Left ventricle myocardium superior (tissue), 1 donor: Measurements from ENCODE around the gene DNAH14. TPM values are rescaled to one million over a fixed set of nuclear protein-coding genes. Genes with fewer than 3 reads are reported as not detected.
"Not testable (repeated sequence)": the region's sequence is repeated elsewhere in the genome, so short reads cannot be mapped to it uniquely, and the experiment has no call there.

Experiments
- ATAC-seq: fragments of 200-7000 bp; cut with Tn5 transposase; one replicate; pipeline ENCODE4 v1.9.1; 2020; ENCODE audit warnings: mild to moderate bottlenecking, moderate library complexity
- DNase-seq: peaks from one replicate; pipeline ENCODE4 v3.0.0-alpha.2; 2020
- intact Hi-C: fragments of 100-400 bp; cut with micrococcal nuclease; formaldehyde crosslinking; loops from one replicate; pipeline ENCODE4 v1.11.0; 2022
- total RNA-seq: library from RNA; stranded (reverse); fragmentation: NEBNext Ultra II Directional; extraction: Animal tissue kit (Norgen Biotek cat#: 25700); gene quantifications from one replicate; pipeline ENCODE4 v1.2.1, GENCODE V29; 2021
- donor health status: DM: no; HTN: yes; CAD: no; lungs with severe emphysema.

DNAH14 gene
- total RNA-seq, 1 donor from 2014 or later: 5.5 TPM

- ATAC-seq, intact Hi-C loops: not testable (repeated sequence)
Observed at GRCh38 chr1:225211694-225212442, 282.4 kb downstream of the DNAH14 start.

GRCh38 chr1:225224287-225224686, 294.8 kb downstream of the DNAH14 start:
- intact Hi-C loops: no loop called here
- ATAC-seq: no peak
- DNase-seq: no peak

More at GRCh38 chr1:225211694-225212442, 282.4 kb downstream of the DNAH14 start:
- DNase-seq: not testable (repeated sequence)

GRCh38 chr1:225225681-225226080, 296.2 kb downstream of the DNAH14 start:
- DNase-seq: no peak
- ATAC-seq: no peak
- intact Hi-C loops: no loop called here

GRCh38 chr1:225228871-225229303, 299.4 kb downstream of the DNAH14 start:
- ATAC-seq (no peak), DNase-seq (no peak)
- intact Hi-C loops: no loop called here

GRCh38 chr1:225229429-225229828, 300.0 kb downstream of the DNAH14 start:
- ATAC-seq, intact Hi-C loops, DNase-seq: not testable (repeated sequence)

- intact Hi-C loops: no loop called here
- ATAC-seq (no peak), DNase-seq (no peak)
Observed at GRCh38 chr1:225230483-225230882, 301.0 kb downstream of the DNAH14 start.

GRCh38 chr1:225232930-225233329, 303.5 kb downstream of the DNAH14 start:
- ATAC-seq, intact Hi-C loops, DNase-seq: not testable (repeated sequence)

GRCh38 chr1:225242611-225243010, 313.1 kb downstream of the DNAH14 start:
- no peak for ATAC-seq
- intact Hi-C loops: no loop called here
- no peak for DNase-seq

- intact Hi-C loops: no loop called here
- ATAC-seq (no peak), DNase-seq (no peak)
Observed at GRCh38 chr1:225250432-225250831, 321.0 kb downstream of the DNAH14 start.

GRCh38 chr1:225253173-225253572, 323.7 kb downstream of the DNAH14 start:
- ATAC-seq: no peak
- DNase-seq: no peak
- intact Hi-C loops: no loop called here

GRCh38 chr1:225253784-225254183, 324.3 kb downstream of the DNAH14 start:
- DNase-seq (no peak), ATAC-seq (no peak)
- intact Hi-C loops: no loop called here

GRCh38 chr1:225254676-225255075, 325.2 kb downstream of the DNAH14 start:
- intact Hi-C loops: no loop called here
- ATAC-seq (no peak), DNase-seq (no peak)

GRCh38 chr1:225257081-225257480, 327.6 kb downstream of the DNAH14 start:
- DNase-seq: no peak
- ATAC-seq: no peak
- intact Hi-C loops: no loop called here

- intact Hi-C loops: no loop called here
- ATAC-seq (no peak), DNase-seq (no peak)
Observed at GRCh38 chr1:225258811-225259210, 329.3 kb downstream of the DNAH14 start.

GRCh38 chr1:225259542-225259941, 330.1 kb downstream of the DNAH14 start:
- DNase-seq (no peak), ATAC-seq (no peak)
- intact Hi-C loops: no loop called here

- DNase-seq: no peak
- intact Hi-C loops: no loop called here
- no peak for ATAC-seq
Observed at GRCh38 chr1:225260319-225260718, 330.8 kb downstream of the DNAH14 start.

- DNase-seq (no peak), ATAC-seq (no peak)
Observed at GRCh38 chr1:225277445-225277844, 348.0 kb downstream of the DNAH14 start.

GRCh38 chr1:225280563-225280962, 351.1 kb downstream of the DNAH14 start:
- ATAC-seq: no peak
- no peak for DNase-seq
- intact Hi-C loops: no loop called here

More at GRCh38 chr1:225277445-225277844, 348.0 kb downstream of the DNAH14 start:
- intact Hi-C loops: no loop called here

- DNase-seq (no peak), ATAC-seq (no peak)
- intact Hi-C loops: no loop called here
Observed at GRCh38 chr1:225290244-225290643, 360.8 kb downstream of the DNAH14 start.

GRCh38 chr1:225299624-225300023, 370.1 kb downstream of the DNAH14 start:
- intact Hi-C loops: no loop called here
- DNase-seq: no peak
- ATAC-seq: no peak

GRCh38 chr1:225300381-225300780, 370.9 kb downstream of the DNAH14 start:
- DNase-seq (no peak), ATAC-seq (no peak)
- intact Hi-C loops: no loop called here
